HepG2 (cell line): ENCODE results near the gene ZBTB8OS. TPM values are rescaled to one million over a fixed set of nuclear protein-coding genes. Genes with fewer than 3 reads are reported as not detected.

Experiments
- ATF7 ChIP-seq, 2 experiments: fragments of 450-650 bp in 1 of 2; sonication (generic) in 1 of 2; formaldehyde crosslinking in 1 of 2; IDR thresholded peaks; 2 replicates each; pipeline versions ENCODE4 v1.4.0 to v1.6.1; 2016 to 2020; ENCODE audit warnings: antibody characterized with exemption in 1 of 2, mild to moderate bottlenecking in 1 of 2, missing genetic modification reagents in 1 of 2
- DR1 ChIP-seq: sonication (generic); formaldehyde crosslinking; IDR thresholded peaks from 2 replicates; pipeline ENCODE4 v1.8.0; 2021; ENCODE audit warnings: mild to moderate bottlenecking, missing genetic modification reagents, inconsistent platforms
- ESRRA ChIP-seq: sonication (generic); formaldehyde crosslinking; IDR thresholded peaks from 2 replicates; pipeline ENCODE4 v1.5.1; 2020; ENCODE audit warnings: mild to moderate bottlenecking, low read depth, missing genetic modification reagents
- POGK ChIP-seq: sonication (generic); formaldehyde crosslinking; conservative IDR thresholded peaks from 2 replicates; pipeline ENCODE4 v1.8.0; 2022; ENCODE audit warnings: mild to moderate bottlenecking, moderate library complexity, missing genetic modification reagents
- PRMT3 ChIP-seq: sonication (generic); formaldehyde crosslinking; IDR thresholded peaks from 2 replicates; pipeline ENCODE4 v1.8.1; 2022; ENCODE audit warnings: low read depth, mild to moderate bottlenecking, moderate library complexity, missing genetic modification reagents, borderline replicate concordance
- ZBED4 ChIP-seq: sonication (generic); formaldehyde crosslinking; IDR thresholded peaks from 2 replicates; pipeline ENCODE4 v1.4.0; 2020; ENCODE audit warnings: missing genetic modification reagents, borderline replicate concordance
- ZNF136 ChIP-seq: sonication (generic); formaldehyde crosslinking; IDR thresholded peaks from 2 replicates; pipeline ENCODE4 v1.8.1; 2022; ENCODE audit warnings: low read depth, mild to moderate bottlenecking, moderate library complexity, missing genetic modification reagents
- ZNF264 ChIP-seq: sonication (generic); formaldehyde crosslinking; IDR thresholded peaks from 2 replicates; pipeline ENCODE4 v1.4.0; 2020; ENCODE audit warnings: missing genetic modification reagents
- ZNF331 ChIP-seq: sonication (generic); formaldehyde crosslinking; IDR thresholded peaks from 2 replicates; pipeline ENCODE4 v1.4.0; 2020; ENCODE audit warnings: missing genetic modification reagents
- ZNF543 ChIP-seq: sonication (generic); formaldehyde crosslinking; IDR thresholded peaks from 2 replicates; pipeline ENCODE4 v1.4.0; 2020; ENCODE audit warnings: mild to moderate bottlenecking, missing genetic modification reagents
- ZNF567 ChIP-seq: sonication (generic); formaldehyde crosslinking; IDR thresholded peaks from 2 replicates; pipeline ENCODE4 v1.8.1; 2023; ENCODE audit warnings: mild to moderate bottlenecking, missing genetic modification reagents, borderline replicate concordance
- ZNF572 ChIP-seq: sonication (generic); formaldehyde crosslinking; IDR thresholded peaks from 2 replicates; pipeline ENCODE4 v1.5.1; 2020; ENCODE audit warnings: mild to moderate bottlenecking, missing genetic modification reagents
- ZNF607 ChIP-seq: sonication (generic); formaldehyde crosslinking; IDR thresholded peaks from 2 replicates; pipeline ENCODE4 v1.5.1; 2020; ENCODE audit warnings: missing genetic modification reagents, mild to moderate bottlenecking, borderline replicate concordance
- ZNF709 ChIP-seq: sonication (generic); formaldehyde crosslinking; IDR thresholded peaks from 2 replicates; pipeline ENCODE4 v1.5.0; 2020; ENCODE audit warnings: mild to moderate bottlenecking, missing genetic modification reagents
- ZNF878 ChIP-seq: sonication (generic); formaldehyde crosslinking; IDR thresholded peaks from 2 replicates; pipeline ENCODE4 v1.8.1; 2023; ENCODE audit warnings: mild to moderate bottlenecking, missing genetic modification reagents, moderate library complexity
- polyA plus RNA-seq, 8 experiments: library from polyadenylated mRNA; depleted of rRNA in 3 of 8; stranded (reverse) in 7 of 8; unstranded in 1 of 8; fragments of >200 nt; fragmentation: Illumina TruSeq in 4 of 8; extraction: Trizol in 4 of 8; gene quantifications; 2 replicates each; pipeline versions ENCODE4 v1.2.1 to v1.2.3, GENCODE V29; 2011 to 2016; ENCODE audit warnings: low read depth in 4 of 8, missing spikeins in 1 of 8, mixed read lengths in 1 of 8; ENCODE audit not compliant: insufficient read depth in 1 of 8
- total RNA-seq, 5 experiments: library from RNA; depleted of rRNA; stranded (reverse); fragments of >200 nt; fragmentation: Illumina TruSeq; extraction: Trizol; gene quantifications; 2 replicates each; pipeline ENCODE4 v1.2.3, GENCODE V29; 2016; ENCODE audit warnings: low read depth in 1 of 5
- TF ChIP-seq, protein P1 (sequence below): conservative IDR thresholded peaks from 2 replicates; pipeline ENCODE4 v1.6.1; 2018; ENCODE audit warnings: missing genetic modification reagents

ZBTB8OS gene
- total and polyA plus RNA-seq, 2 of the 13 experiments (the other 11 are each of a cell fraction or from before 2014, with no cell fraction given), result 57.7 to 84.8 TPM

- peak; percentile 88 for TF ChIP-seq ZNF607 (CRISPR knock-in tag)
- TF ChIP-seq ZNF264 (CRISPR knock-in tag), result peak; percentile 27
- 0 out of 2 replicates have a peak, but pooled peaks have one; percentile 78 for TF ChIP-seq ZNF136 (CRISPR knock-in tag)
- TF ChIP-seq ZNF567 (CRISPR knock-in tag), result peak; percentile 29; the same call in 1 of the 2 replicates
- peak; percentile 69; the same call in 1 of the 2 replicates for TF ChIP-seq PRMT3
- TF ChIP-seq ZNF543 (CRISPR knock-in tag), result peak; percentile 92; the same call in 1 of the 2 replicates
- 0 out of 2 replicates have a peak, but pooled peaks have one; percentile 52 for TF ChIP-seq ZBED4 (CRISPR knock-in tag)
- TF ChIP-seq, protein P1, sequence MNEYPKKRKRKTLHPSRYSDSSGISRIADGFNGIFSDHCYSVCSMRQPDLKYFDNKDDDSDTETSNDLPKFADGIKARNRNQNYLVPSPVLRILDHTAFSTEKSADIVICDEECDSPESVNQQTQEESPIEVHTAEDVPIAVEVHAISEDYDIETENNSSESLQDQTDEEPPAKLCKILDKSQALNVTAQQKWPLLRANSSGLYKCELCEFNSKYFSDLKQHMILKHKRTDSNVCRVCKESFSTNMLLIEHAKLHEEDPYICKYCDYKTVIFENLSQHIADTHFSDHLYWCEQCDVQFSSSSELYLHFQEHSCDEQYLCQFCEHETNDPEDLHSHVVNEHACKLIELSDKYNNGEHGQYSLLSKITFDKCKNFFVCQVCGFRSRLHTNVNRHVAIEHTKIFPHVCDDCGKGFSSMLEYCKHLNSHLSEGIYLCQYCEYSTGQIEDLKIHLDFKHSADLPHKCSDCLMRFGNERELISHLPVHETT (CRISPR knock-in tag), result 0 out of 2 replicates have a peak, but pooled peaks have one; percentile 45
- peak; percentile 57; the same call in 1 of the 2 replicates for TF ChIP-seq POGK (CRISPR knock-in tag)
- TF ChIP-seq DR1 (CRISPR knock-in tag), result peak; percentile 75; the same call in 1 of the 2 replicates
- no peak; the same call in 1 of the 2 replicates for TF ChIP-seq ESRRA (CRISPR knock-in tag)
- TF ChIP-seq ZNF709 (CRISPR knock-in tag), result peak; percentile 94
- TF ChIP-seq ZNF331 (CRISPR knock-in tag), result peak; percentile 41
- TF ChIP-seq ATF7 (IDR thresholded peaks at IDR 0.05), result no peak
- no peak for TF ChIP-seq ATF7 (CRISPR knock-in tag; IDR thresholded peaks at IDR 0.05)
- TF ChIP-seq ZNF572, result peak; percentile 59; the same call in 1 of the 2 replicates
- TF ChIP-seq ZNF878, result peak; percentile 82
Measured at GRCh38 chr1:32650752-32651460, 556 bp upstream of the ZBTB8OS start, which contains the start of gene RBBP4 (continued).
